ENCODE results near the gene SEPTIN12. TPM values are rescaled to one million over a fixed set of nuclear protein-coding genes. Genes with fewer than 3 reads are reported as not detected.

The SEPTIN12 gene
- total RNA-seq, 4 donors from 2014 or later, result 1.7 TPM; not detected in 3

DNA sequence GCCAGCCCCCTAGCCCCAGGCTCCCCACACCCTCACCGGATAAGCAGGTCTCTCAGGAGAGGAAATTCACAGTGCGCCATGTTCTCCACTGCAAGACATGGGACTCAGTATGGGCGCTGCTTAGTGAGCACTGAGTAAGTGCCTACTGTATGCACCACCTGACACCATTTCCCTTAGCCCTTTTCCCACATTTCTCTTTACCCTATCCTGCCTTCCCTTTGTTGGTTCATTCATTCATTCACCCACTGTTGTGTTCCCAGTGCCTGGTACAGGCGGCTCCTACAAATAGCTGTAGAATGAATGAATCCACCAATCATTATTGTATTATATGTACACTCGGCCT, 10.1 kb downstream of the SEPTIN12 start:
- WGBS, result 89% methylated on average over 5 of the region's 5 CpGs
- no peak overlapping the region for H3K4me3 ChIP-seq
- H3K27ac ChIP-seq (replicated peaks in 1 of 4), result no peak overlapping the region
- intact Hi-C loops (cut with DNase I), result no loop called here
- no peaks in the 10 kb centered on the region for H3K4me1 ChIP-seq
- H3K36me3 ChIP-seq, result no peaks in the 10 kb centered on the region
- no peak for DNase-seq (ENCODE audit: extremely low spot score)
- H3K27me3 ChIP-seq, result peaks cover 0 to 4% (median 0%) of the 10 kb centered on the region in 4 donors
- TF ChIP-seq, protein P1, sequence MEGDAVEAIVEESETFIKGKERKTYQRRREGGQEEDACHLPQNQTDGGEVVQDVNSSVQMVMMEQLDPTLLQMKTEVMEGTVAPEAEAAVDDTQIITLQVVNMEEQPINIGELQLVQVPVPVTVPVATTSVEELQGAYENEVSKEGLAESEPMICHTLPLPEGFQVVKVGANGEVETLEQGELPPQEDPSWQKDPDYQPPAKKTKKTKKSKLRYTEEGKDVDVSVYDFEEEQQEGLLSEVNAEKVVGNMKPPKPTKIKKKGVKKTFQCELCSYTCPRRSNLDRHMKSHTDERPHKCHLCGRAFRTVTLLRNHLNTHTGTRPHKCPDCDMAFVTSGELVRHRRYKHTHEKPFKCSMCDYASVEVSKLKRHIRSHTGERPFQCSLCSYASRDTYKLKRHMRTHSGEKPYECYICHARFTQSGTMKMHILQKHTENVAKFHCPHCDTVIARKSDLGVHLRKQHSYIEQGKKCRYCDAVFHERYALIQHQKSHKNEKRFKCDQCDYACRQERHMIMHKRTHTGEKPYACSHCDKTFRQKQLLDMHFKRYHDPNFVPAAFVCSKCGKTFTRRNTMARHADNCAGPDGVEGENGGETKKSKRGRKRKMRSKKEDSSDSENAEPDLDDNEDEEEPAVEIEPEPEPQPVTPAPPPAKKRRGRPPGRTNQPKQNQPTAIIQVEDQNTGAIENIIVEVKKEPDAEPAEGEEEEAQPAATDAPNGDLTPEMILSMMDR (IDR thresholded peaks at IDR 0.05), result no peak
- TF ChIP-seq POLR2AphosphoS5 (IDR thresholded peaks at IDR 0.05) (no peak), POLR2A (IDR thresholded peaks at IDR 0.05; ENCODE audit: low read depth) (no peak), EP300 (IDR thresholded peaks at IDR 0.05) (no peak)
- H3K9me3 ChIP-seq, result no peaks in the 10 kb centered on the region

DNA sequence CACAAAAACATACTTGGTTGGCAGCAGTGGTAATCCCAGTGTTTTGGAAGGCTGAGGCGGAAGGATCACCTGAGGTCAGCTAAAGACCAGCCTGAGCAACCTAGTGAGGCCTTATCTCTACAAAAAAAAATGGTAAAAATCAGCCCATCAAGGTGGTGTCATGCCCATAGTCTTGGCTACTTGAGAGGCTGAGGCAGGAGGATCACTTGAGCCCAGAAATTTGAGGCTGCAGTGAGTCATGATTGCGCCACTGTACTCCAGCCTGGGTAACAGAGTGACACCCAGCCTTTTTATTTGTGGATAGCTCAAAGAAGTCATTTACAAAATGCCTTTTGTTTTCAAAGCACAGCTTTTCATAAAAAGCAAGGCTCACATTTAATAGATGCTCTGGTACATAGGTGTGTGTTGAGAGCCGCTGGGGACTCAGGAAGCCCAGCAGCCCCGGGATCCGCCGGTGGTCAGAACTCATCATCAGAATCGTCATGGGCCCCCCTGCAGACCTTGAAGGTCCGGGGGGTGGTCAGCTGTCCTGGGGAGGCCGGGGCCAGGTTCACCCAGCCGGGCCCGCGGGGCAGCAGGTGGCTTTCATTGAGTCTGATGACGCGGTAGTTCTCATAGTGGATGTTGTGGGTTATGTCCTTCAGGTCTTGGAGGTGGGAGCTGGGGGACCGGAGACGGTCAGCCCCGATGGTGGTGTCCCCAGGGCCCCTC, 10.7 kb downstream of the SEPTIN12 start:
- Histone ChIP-seq H3K36me3 (no peaks in the 10 kb centered on the region), H3K4me1 (no peaks in the 10 kb centered on the region), H3K27me3 (peaks cover 0 to 4% (median 0%) of the 10 kb centered on the region in 4 donors), H3K4me3 (no peak overlapping the region), H3K9me3 (no peaks in the 10 kb centered on the region), H3K27ac (replicated peaks in 1 of 4) (no peak overlapping the region)
- TF ChIP-seq, protein P1 (IDR thresholded peaks at IDR 0.05), result no peak
- no peak for TF ChIP-seq EP300 (IDR thresholded peaks at IDR 0.05)
- TF ChIP-seq POLR2A (IDR thresholded peaks at IDR 0.05; ENCODE audit: low read depth), result no peak
- TF ChIP-seq POLR2AphosphoS5 (IDR thresholded peaks at IDR 0.05), result no peak
- no peak for DNase-seq (ENCODE audit: extremely low spot score)
- 75% methylated on average over 4 of the region's 17 CpGs for WGBS
- intact Hi-C loops (cut with DNase I), result no loop called here

DNA sequence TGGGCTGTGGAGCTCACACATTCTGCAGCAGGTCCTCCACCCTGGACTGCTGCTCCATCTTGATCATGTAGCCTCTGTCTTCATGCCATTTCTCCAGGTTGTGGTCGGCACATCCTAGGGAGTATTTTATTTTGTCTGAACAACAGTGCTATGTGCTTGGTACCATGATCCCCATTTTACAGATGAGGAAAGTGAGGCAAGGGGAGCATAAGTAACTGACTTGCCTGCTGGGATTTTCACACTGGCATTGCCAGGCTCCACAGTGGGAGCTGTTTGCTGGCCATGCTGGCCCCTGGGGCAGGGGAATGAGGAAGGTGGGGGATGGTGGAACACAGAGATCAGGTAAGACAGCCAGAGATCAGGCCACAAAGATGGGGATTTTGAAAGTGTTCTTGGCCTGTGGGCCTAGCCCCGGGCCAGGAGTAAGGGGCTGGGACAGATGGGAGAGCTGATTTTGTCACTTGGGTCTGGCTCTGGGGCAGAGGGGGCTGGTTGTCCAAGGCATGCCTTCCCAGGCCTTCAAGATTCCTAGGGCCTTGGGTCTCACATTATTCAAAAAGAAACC, 11.9 kb downstream of the SEPTIN12 start:
- Histone ChIP-seq H3K36me3 (no peaks in the 10 kb centered on the region), H3K9me3 (no peaks in the 10 kb centered on the region), H3K4me3 (no peak overlapping the region), H3K27ac (replicated peaks in 1 of 4) (no peak overlapping the region), H3K27me3 (peaks cover 0 to 4% (median 0%) of the 10 kb centered on the region in 4 donors), H3K4me1 (no peaks in the 10 kb centered on the region)
- intact Hi-C loops (cut with DNase I), result no loop called here
- TF ChIP-seq POLR2AphosphoS5 (IDR thresholded peaks at IDR 0.05) (no peak), POLR2A (IDR thresholded peaks at IDR 0.05; ENCODE audit: low read depth) (no peak), EP300 (IDR thresholded peaks at IDR 0.05) (no peak)
- TF ChIP-seq, protein P1 (IDR thresholded peaks at IDR 0.05), result no peak
- WGBS, result 90% methylated on average over 2 of the region's 2 CpGs
- DNase-seq (ENCODE audit: extremely low spot score), result no peak

DNA sequence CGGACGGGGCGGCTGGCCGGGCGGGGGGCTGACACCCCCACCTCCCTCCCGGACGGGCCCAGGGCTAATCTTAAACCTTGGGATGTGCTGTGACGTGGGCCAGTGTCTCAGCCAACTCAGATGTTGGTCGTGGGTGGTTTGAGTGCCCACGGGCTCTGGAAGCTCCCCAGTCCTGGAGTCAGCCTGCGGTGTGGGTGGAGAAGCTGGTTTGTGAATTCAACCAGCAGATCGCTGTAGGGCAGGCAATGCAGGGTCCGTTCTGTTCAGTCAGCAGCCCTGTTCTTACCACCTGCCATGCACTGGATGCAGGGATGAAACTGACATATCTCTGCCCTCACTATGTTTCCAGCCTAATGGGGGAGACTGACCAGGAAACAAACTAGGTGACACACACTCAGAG, 13.1 kb downstream of the SEPTIN12 start:
- H3K36me3 ChIP-seq, result no peaks in the 10 kb centered on the region
- H3K27ac ChIP-seq (replicated peaks in 1 of 4), result no peak overlapping the region
- H3K4me3 ChIP-seq, result no peak overlapping the region
- no peaks in the 10 kb centered on the region for H3K9me3 ChIP-seq
- no peak for TF ChIP-seq POLR2AphosphoS5 (IDR thresholded peaks at IDR 0.05)
- no peak for TF ChIP-seq EP300 (IDR thresholded peaks at IDR 0.05)
- TF ChIP-seq, protein P1 (IDR thresholded peaks at IDR 0.05), result no peak
- no peak for TF ChIP-seq POLR2A (IDR thresholded peaks at IDR 0.05; ENCODE audit: low read depth)
- peaks cover 0 to 4% (median 0%) of the 10 kb centered on the region in 4 donors for H3K27me3 ChIP-seq
- DNase-seq (ENCODE audit: extremely low spot score), result no peak
- intact Hi-C loops (cut with DNase I), result no loop called here
- WGBS, result 86% methylated on average over 5 of the region's 13 CpGs
- H3K4me1 ChIP-seq, result no peaks in the 10 kb centered on the region

All from esophagus muscularis mucosa (tissue), 4 donors.